SK-N-MC (cell line): ENCODE data around the gene ZP2.

Experiments used
- DNase-seq: peaks from one replicate; pipeline ENCODE4 v3.0.0-alpha.2; 2011; ENCODE audit warnings: low read depth, low spot score
- H3K27ac ChIP-seq: fragments of 200-600 bp; sonication (generic); 2 replicates; pipeline ENCODE4 v1.5.1; 2016; ENCODE audit warnings: mixed run types
- H3K36me3 ChIP-seq: fragments of 200-600 bp; sonication (generic); 2 replicates; pipeline ENCODE4 v1.6.1; 2017; ENCODE audit warnings: antibody characterized with exemption, low read length, mixed read lengths; ENCODE audit not compliant: insufficient read depth
- H3K4me3 ChIP-seq: fragments of 200-600 bp; sonication (generic); 2 replicates; pipeline ENCODE4 v1.5.1; 2016
- H3K9ac ChIP-seq: fragments of 200-600 bp; sonication (generic); 2 replicates; pipeline ENCODE4 v1.8.0; 2017; ENCODE audit warnings: mixed run types, mixed read lengths; ENCODE audit not compliant: insufficient read length
- H3K9me3 ChIP-seq: fragments of 200-600 bp; sonication (generic); 2 replicates; pipeline ENCODE4 v1.6.1; 2017; ENCODE audit warnings: low read depth, mild to moderate bottlenecking, antibody characterized with exemption, low read length, moderate library complexity, mixed read lengths
- EZH2 ChIP-seq: fragments of 200-600 bp; sonication (generic); IDR thresholded peaks from one replicate; pipeline ENCODE4 v1.6.1; 2017; ENCODE audit warnings: antibody characterized with exemption
- FOXP2 ChIP-seq: optimal IDR thresholded peaks from 2 replicates; pipeline ENCODE3; 2011; ENCODE audit warnings: mild to moderate bottlenecking, moderate library complexity; ENCODE audit not compliant: insufficient read depth; ENCODE audit errors: extremely low read length, control extremely low read depth
- POLR2AphosphoS5 ChIP-seq: IDR thresholded peaks from 2 replicates; pipeline ENCODE4 v1.6.1; 2012; ENCODE audit warnings: mild to moderate bottlenecking, low read depth, low read length, borderline replicate concordance

Gene ZP2

GRCh38 chr16:21222495-21223337, 11.3 kb upstream of the ZP2 start:
- DNase-seq = no peak

GRCh38 chr16:21219551-21219950, 8.2 kb upstream of the ZP2 start:
- Histone ChIP-seq H3K9ac (no peak overlapping the region), H3K9me3 (no peaks in the 10 kb centered on the region), H3K4me3 (no peak overlapping the region), H3K27ac (no peak overlapping the region), H3K36me3 (no peaks in the 10 kb centered on the region)
- no peak for DNase-seq
- TF ChIP-seq EZH2 (no peak), POLR2AphosphoS5 (no peak), FOXP2 (no peak)

More at GRCh38 chr16:21222495-21223337, 11.3 kb upstream of the ZP2 start:
- no peak overlapping the region for H3K4me3 ChIP-seq
- no peaks in the 10 kb centered on the region for H3K9me3 ChIP-seq
- no peak overlapping the region for H3K27ac ChIP-seq
- H3K36me3 ChIP-seq = no peaks in the 10 kb centered on the region
- TF ChIP-seq EZH2 (no peak), POLR2AphosphoS5 (no peak), FOXP2 (no peak)
- H3K9ac ChIP-seq = no peak overlapping the region

GRCh38 chr16:21218153-21218552, 6.8 kb upstream of the ZP2 start:
- TF ChIP-seq FOXP2 = no peak
- no peak for TF ChIP-seq POLR2AphosphoS5
- TF ChIP-seq EZH2 = no peak
- no peak for DNase-seq
- no peak overlapping the region for H3K27ac ChIP-seq
- H3K9me3 ChIP-seq = no peaks in the 10 kb centered on the region
- H3K4me3 ChIP-seq = no peak overlapping the region
- no peak overlapping the region for H3K9ac ChIP-seq
- H3K36me3 ChIP-seq = no peaks in the 10 kb centered on the region

- Histone ChIP-seq H3K36me3 (no peaks in the 10 kb centered on the region), H3K9ac (no peak overlapping the region), H3K4me3 (no peak overlapping the region), H3K9me3 (no peaks in the 10 kb centered on the region), H3K27ac (no peak overlapping the region)
- TF ChIP-seq FOXP2 = no peak
- TF ChIP-seq POLR2AphosphoS5 = no peak
- TF ChIP-seq EZH2 = no peak
- no peak for DNase-seq
Observed at GRCh38 chr16:21217121-21217520, 5.7 kb upstream of the ZP2 start.

- DNase-seq = no peak
- H3K9me3 ChIP-seq = no peaks in the 10 kb centered on the region
- TF ChIP-seq POLR2AphosphoS5 = no peak
- no peak for TF ChIP-seq EZH2
- TF ChIP-seq FOXP2 = no peak
- H3K36me3 ChIP-seq = no peaks in the 10 kb centered on the region
- H3K4me3 ChIP-seq = no peak overlapping the region
- H3K9ac ChIP-seq = no peak overlapping the region
- no peak overlapping the region for H3K27ac ChIP-seq
Observed at GRCh38 chr16:21214086-21214485, 2.7 kb upstream of the ZP2 start.

GRCh38 chr16:21208446-21209230, 2.7 kb downstream of the ZP2 start:
- DNase-seq = no peak
- no peak for TF ChIP-seq FOXP2
- TF ChIP-seq POLR2AphosphoS5 = no peak
- TF ChIP-seq EZH2 = no peak

GRCh38 chr16:21206550-21206949, 4.8 kb downstream of the ZP2 start:
- Histone ChIP-seq H3K9me3 (no peaks in the 10 kb centered on the region), H3K27ac (no peak overlapping the region), H3K36me3 (no peaks in the 10 kb centered on the region), H3K9ac (no peak overlapping the region), H3K4me3 (no peak overlapping the region)
- no peak for TF ChIP-seq FOXP2
- no peak for TF ChIP-seq POLR2AphosphoS5
- TF ChIP-seq EZH2 = no peak
- DNase-seq = no peak

More at GRCh38 chr16:21208446-21209230, 2.7 kb downstream of the ZP2 start:
- no peak overlapping the region for H3K4me3 ChIP-seq
- H3K27ac ChIP-seq = no peak overlapping the region
- no peaks in the 10 kb centered on the region for H3K36me3 ChIP-seq
- no peaks in the 10 kb centered on the region for H3K9me3 ChIP-seq
- no peak overlapping the region for H3K9ac ChIP-seq

GRCh38 chr16:21205303-21205702, 6.1 kb downstream of the ZP2 start:
- Histone ChIP-seq H3K36me3 (no peaks in the 10 kb centered on the region), H3K9me3 (no peaks in the 10 kb centered on the region), H3K27ac (no peak overlapping the region), H3K9ac (no peak overlapping the region), H3K4me3 (no peak overlapping the region)
- DNase-seq = no peak
- TF ChIP-seq EZH2 (no peak), POLR2AphosphoS5 (no peak), FOXP2 (no peak)

GRCh38 chr16:21203155-21203797, 8.1 kb downstream of the ZP2 start:
- Histone ChIP-seq H3K27ac (no peak overlapping the region), H3K4me3 (no peak overlapping the region), H3K9me3 (no peaks in the 10 kb centered on the region), H3K36me3 (no peaks in the 10 kb centered on the region), H3K9ac (no peak overlapping the region)
- no peak for DNase-seq
- TF ChIP-seq POLR2AphosphoS5 (no peak), EZH2 (no peak), FOXP2 (no peak)
